ENCODE results near the gene PBX1. TPM values are rescaled to one million over a fixed set of nuclear protein-coding genes. Genes with fewer than 3 reads are reported as not detected.

PBX1 gene
- total and polyA plus RNA-seq, 2 donors (not counting 3 experiments of a cell fraction or from before 2014, with no cell fraction given): 10.7 to 24.1 TPM

DNA sequence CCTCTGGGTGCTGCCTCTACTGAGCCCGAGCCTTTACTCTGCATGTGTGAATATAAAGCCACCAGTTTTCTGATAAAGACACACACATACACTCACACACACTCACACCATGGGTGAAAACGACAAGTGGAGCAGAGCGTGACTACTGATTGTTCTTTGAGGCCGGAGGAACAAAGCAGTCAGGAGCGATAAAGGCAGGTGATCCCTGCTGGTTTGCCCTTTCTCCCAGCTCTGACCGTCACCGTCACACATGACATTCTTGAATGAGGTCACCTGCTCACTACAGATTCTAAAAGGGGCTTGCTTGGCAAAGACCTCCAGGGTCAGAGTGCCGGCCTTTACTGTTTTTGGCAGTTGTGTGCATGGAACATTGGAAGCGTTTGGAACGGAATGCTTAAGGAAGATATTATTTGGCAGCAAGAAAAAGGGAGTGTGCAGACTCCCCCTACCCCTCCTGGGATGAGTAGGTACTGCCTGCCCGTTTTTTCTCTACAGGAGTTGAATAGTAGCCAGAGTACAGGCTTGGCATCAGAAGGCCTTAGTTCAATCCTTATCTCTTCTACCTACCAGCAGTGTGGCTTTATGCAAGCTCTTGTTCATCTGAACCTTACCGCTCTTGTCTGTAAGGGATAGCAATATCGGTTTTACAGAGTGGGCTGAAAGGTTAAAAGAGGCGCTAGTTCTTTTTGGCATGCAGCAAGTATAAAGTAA is 79.7 kb downstream of the PBX1 start:
- Histone ChIP-seq H3K27ac (ENCODE audit: insufficient read depth, low read depth, low read length) (no peak overlapping the region), H3K9me1 (replicated peaks; ENCODE audit: control insufficient read depth, extremely low read depth, insufficient read depth, low read length) (no peaks in the 10 kb centered on the region), H3K79me2 (ENCODE audit: control insufficient read depth, insufficient read depth, low read length) (no peaks in the 10 kb centered on the region), H3K27me3 (ENCODE audit: control insufficient read depth in 2 of 2, insufficient read depth in 2 of 2, low read length in 2 of 2) (no peaks in the 10 kb centered on the region), H3K4me3 (replicated peaks in 1 of 3; ENCODE audit: insufficient read depth in 1 of 3, low read depth in 1 of 3, low read length in 3 of 3) (no peak overlapping the region), H3K9ac (replicated peaks; ENCODE audit: extremely low read depth, insufficient read depth, low read length) (no peak overlapping the region), H4K20me1 (replicated peaks; ENCODE audit: control insufficient read depth, extremely low read depth, insufficient read depth, low read length) (no peaks in the 10 kb centered on the region), H3K9me3 (replicated peaks; ENCODE audit: control insufficient read depth, insufficient read depth, low read length) (no peaks in the 10 kb centered on the region), H3K4me1 (ENCODE audit: control insufficient read depth, extremely low read depth, insufficient read depth, low read length) (no peaks in the 10 kb centered on the region), H2AFZ (ENCODE audit: low read depth, low read length) (no peak overlapping the region), H3K4me2 (ENCODE audit: insufficient read depth, low read length) (no peak overlapping the region), H3K36me3 (ENCODE audit: control insufficient read depth in 2 of 2, extremely low read depth in 1 of 2, insufficient read depth in 2 of 2, low read length in 2 of 2) (no peaks in the 10 kb centered on the region)
- ChIA-PET POLR2A (no interaction called here), CTCF (interaction anchor here (1.4 kb wide), 1 partner anchor 149 kb away, joined by 3 read pairs; no protein-coding TSS in a partner anchor)
- FAIRE-seq (no peak), DNase-seq (ENCODE audit: low read depth, low spot score) (no peak)
- BruUV-seq (replicated peaks): no TSS peak
- intact Hi-C loops (cut with micrococcal nuclease) (no loop called here), dilution Hi-C loops (cut with MboI; ENCODE audit: extremely low pct_ligation_motif_present, low sequenced_read_pairs) (no loop called here)
- TF ChIP-seq FOS (IDR thresholded peaks at IDR 0.05; ENCODE audit: borderline replicate concordance, insufficient read depth, low read length) (no peak), POLR2AphosphoS5 (IDR thresholded peaks at IDR 0.05; ENCODE audit: insufficient read depth, low read depth, low read length) (no peak), JUN (IDR thresholded peaks at IDR 0.05; ENCODE audit: borderline replicate concordance, insufficient read depth, insufficient read length, low read depth) (no peak), GATA2 (IDR thresholded peaks at IDR 0.05; ENCODE audit: insufficient read depth, insufficient read length, low read depth, low read length) (no peak), POLR2A (IDR thresholded peaks at IDR 0.05; ENCODE audit: low read depth, low read length) (no peak)
- TF ChIP-seq, protein P1, sequence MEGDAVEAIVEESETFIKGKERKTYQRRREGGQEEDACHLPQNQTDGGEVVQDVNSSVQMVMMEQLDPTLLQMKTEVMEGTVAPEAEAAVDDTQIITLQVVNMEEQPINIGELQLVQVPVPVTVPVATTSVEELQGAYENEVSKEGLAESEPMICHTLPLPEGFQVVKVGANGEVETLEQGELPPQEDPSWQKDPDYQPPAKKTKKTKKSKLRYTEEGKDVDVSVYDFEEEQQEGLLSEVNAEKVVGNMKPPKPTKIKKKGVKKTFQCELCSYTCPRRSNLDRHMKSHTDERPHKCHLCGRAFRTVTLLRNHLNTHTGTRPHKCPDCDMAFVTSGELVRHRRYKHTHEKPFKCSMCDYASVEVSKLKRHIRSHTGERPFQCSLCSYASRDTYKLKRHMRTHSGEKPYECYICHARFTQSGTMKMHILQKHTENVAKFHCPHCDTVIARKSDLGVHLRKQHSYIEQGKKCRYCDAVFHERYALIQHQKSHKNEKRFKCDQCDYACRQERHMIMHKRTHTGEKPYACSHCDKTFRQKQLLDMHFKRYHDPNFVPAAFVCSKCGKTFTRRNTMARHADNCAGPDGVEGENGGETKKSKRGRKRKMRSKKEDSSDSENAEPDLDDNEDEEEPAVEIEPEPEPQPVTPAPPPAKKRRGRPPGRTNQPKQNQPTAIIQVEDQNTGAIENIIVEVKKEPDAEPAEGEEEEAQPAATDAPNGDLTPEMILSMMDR (IDR thresholded peaks at IDR 0.05; ENCODE audit: extremely low read depth in 1 of 2, insufficient read depth in 1 of 2, low read depth in 1 of 2, low read length in 2 of 2): no peak
- TF ChIP-seq, protein P2, sequence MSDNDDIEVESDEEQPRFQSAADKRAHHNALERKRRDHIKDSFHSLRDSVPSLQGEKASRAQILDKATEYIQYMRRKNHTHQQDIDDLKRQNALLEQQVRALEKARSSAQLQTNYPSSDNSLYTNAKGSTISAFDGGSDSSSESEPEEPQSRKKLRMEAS (IDR thresholded peaks at IDR 0.05; ENCODE audit: insufficient read depth, insufficient read length): no peak
